KMS-11 (cell line): ENCODE measurements around the gene PLA2G2C.

Experiments
- H2AFZ ChIP-seq: fragments of 200-600 bp; sonication (generic); 2 replicates; pipeline ENCODE4 v1.6.1; 2016; ENCODE audit warnings: antibody characterized with exemption, mixed run types, low read depth
- H3K27ac ChIP-seq: fragments of 200-600 bp; sonication (generic); 2 replicates; pipeline ENCODE4 v1.6.1; 2016; ENCODE audit warnings: mild to moderate bottlenecking, mixed run types
- H3K27me3 ChIP-seq: fragments of 200-600 bp; sonication (generic); 2 replicates; pipeline ENCODE4 v1.6.1; 2017; ENCODE audit warnings: mild to moderate bottlenecking, low read depth, mixed run types, moderate library complexity; ENCODE audit not compliant: insufficient read depth
- H3K36me3 ChIP-seq: fragments of 200-600 bp; sonication (generic); 2 replicates; pipeline ENCODE4 v1.6.1; 2017; ENCODE audit warnings: mild to moderate bottlenecking, mixed run types; ENCODE audit not compliant: insufficient read depth
- H3K4me1 ChIP-seq: fragments of 200-600 bp; sonication (generic); 2 replicates; pipeline ENCODE4 v1.6.1; 2016; ENCODE audit warnings: mild to moderate bottlenecking, low read depth, mixed run types; ENCODE audit not compliant: poor library complexity, severe bottlenecking
- H3K4me2 ChIP-seq: fragments of 200-600 bp; sonication (generic); 2 replicates; pipeline ENCODE4 v1.7.0; 2016; ENCODE audit warnings: mild to moderate bottlenecking, mixed run types
- H3K4me3 ChIP-seq: fragments of 200-600 bp; sonication (generic); IDR thresholded peaks from 2 replicates; pipeline ENCODE4 v1.6.1; 2017; ENCODE audit warnings: low read depth, low read length, mixed read lengths; ENCODE audit not compliant: insufficient read depth
- H3K79me2 ChIP-seq: fragments of 200-600 bp; sonication (generic); 2 replicates; pipeline ENCODE4 v1.6.1; 2016; ENCODE audit warnings: low read depth, mixed run types; ENCODE audit not compliant: insufficient read depth
- H3K9ac ChIP-seq: fragments of 200-600 bp; sonication (generic); 2 replicates; pipeline ENCODE4 v1.6.1; 2016; ENCODE audit warnings: mild to moderate bottlenecking, mixed run types
- H4K20me1 ChIP-seq: fragments of 200-600 bp; sonication (generic); 2 replicates; pipeline ENCODE4 v1.6.1; 2016; ENCODE audit warnings: mild to moderate bottlenecking, mixed run types; ENCODE audit not compliant: insufficient read depth
- TF ChIP-seq, protein P1 (sequence below): fragments of 200-600 bp; sonication (generic); conservative IDR thresholded peaks from 2 replicates; pipeline ENCODE4 v1.6.1; 2017; ENCODE audit warnings: low read depth, mild to moderate bottlenecking, antibody characterized with exemption, low read length, moderate library complexity, mixed read lengths

Gene PLA2G2C

GRCh38 chr1:20183035-20183434 is 3.3 kb downstream of the PLA2G2C start:
- Histone ChIP-seq H4K20me1 (no peaks in the 10 kb centered on the region), H3K27me3 (peaks cover 33% of the 10 kb centered on the region), H3K4me1 (no peaks in the 10 kb centered on the region), H3K36me3 (no peaks in the 10 kb centered on the region), H3K4me2 (no peak overlapping the region), H3K4me3 (no peak overlapping the region), H2AFZ (no peak overlapping the region), H3K79me2 (no peaks in the 10 kb centered on the region), H3K9ac (no peak overlapping the region), H3K27ac (no peak overlapping the region)
- TF ChIP-seq, protein P1, sequence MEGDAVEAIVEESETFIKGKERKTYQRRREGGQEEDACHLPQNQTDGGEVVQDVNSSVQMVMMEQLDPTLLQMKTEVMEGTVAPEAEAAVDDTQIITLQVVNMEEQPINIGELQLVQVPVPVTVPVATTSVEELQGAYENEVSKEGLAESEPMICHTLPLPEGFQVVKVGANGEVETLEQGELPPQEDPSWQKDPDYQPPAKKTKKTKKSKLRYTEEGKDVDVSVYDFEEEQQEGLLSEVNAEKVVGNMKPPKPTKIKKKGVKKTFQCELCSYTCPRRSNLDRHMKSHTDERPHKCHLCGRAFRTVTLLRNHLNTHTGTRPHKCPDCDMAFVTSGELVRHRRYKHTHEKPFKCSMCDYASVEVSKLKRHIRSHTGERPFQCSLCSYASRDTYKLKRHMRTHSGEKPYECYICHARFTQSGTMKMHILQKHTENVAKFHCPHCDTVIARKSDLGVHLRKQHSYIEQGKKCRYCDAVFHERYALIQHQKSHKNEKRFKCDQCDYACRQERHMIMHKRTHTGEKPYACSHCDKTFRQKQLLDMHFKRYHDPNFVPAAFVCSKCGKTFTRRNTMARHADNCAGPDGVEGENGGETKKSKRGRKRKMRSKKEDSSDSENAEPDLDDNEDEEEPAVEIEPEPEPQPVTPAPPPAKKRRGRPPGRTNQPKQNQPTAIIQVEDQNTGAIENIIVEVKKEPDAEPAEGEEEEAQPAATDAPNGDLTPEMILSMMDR = no peak

- Histone ChIP-seq H3K9ac (no peak overlapping the region), H3K27ac (no peak overlapping the region), H3K36me3 (no peaks in the 10 kb centered on the region), H3K4me3 (no peak overlapping the region), H3K4me2 (no peak overlapping the region), H2AFZ (no peak overlapping the region), H4K20me1 (no peaks in the 10 kb centered on the region), H3K79me2 (no peaks in the 10 kb centered on the region), H3K27me3 (peaks cover 29% of the 10 kb centered on the region), H3K4me1 (no peaks in the 10 kb centered on the region)
- TF ChIP-seq, protein P1 = no peak
Observed at GRCh38 chr1:20182415-20182814, 3.9 kb downstream of the PLA2G2C start.

GRCh38 chr1:20180844-20181207 is 5.5 kb downstream of the PLA2G2C start:
- Histone ChIP-seq H3K4me2 (no peak overlapping the region), H3K27me3 (peaks cover 30% of the 10 kb centered on the region), H3K4me3 (no peak overlapping the region)

GRCh38 chr1:20180129-20180843 is 6.0 kb downstream of the PLA2G2C start:
- Histone ChIP-seq H3K27ac (no peak overlapping the region), H3K9ac (no peak overlapping the region), H2AFZ (no peak overlapping the region), H3K4me1 (no peaks in the 10 kb centered on the region), H3K4me3 (no peak overlapping the region), H3K36me3 (no peaks in the 10 kb centered on the region), H3K79me2 (no peaks in the 10 kb centered on the region), H3K4me2 (no peak overlapping the region), H4K20me1 (no peaks in the 10 kb centered on the region), H3K27me3 (peaks cover 29% of the 10 kb centered on the region)
- TF ChIP-seq, protein P1 = no peak

More at GRCh38 chr1:20180844-20181207, 5.5 kb downstream of the PLA2G2C start:
- Histone ChIP-seq H3K36me3 (no peaks in the 10 kb centered on the region), H2AFZ (no peak overlapping the region), H3K9ac (no peak overlapping the region), H3K79me2 (no peaks in the 10 kb centered on the region), H3K27ac (no peak overlapping the region), H4K20me1 (no peaks in the 10 kb centered on the region), H3K4me1 (no peaks in the 10 kb centered on the region)
- TF ChIP-seq, protein P1 = no peak
